GM19239 (cell line): Measurements from ENCODE around the gene NUBPL.

ENCODE experiments used
- DNase-seq: peaks from one replicate; pipeline ENCODE4 v3.0.0; 2011; ENCODE audit warnings: low spot score; ENCODE audit not compliant: insufficient read length
- FAIRE-seq: peaks from 2 replicates; lab custom pipeline; 2011; peaks lifted over from hg19 to GRCh38; lab: Jason Lieb, UNC

NUBPL gene

GRCh38 chr14:31895206-31895605 lies 334.0 kb downstream of the NUBPL start:
- DNase-seq (no peak), FAIRE-seq (no peak)

- no peak for DNase-seq
- no peak for FAIRE-seq
Measured at GRCh38 chr14:31895646-31896045, 334.4 kb downstream of the NUBPL start.

GRCh38 chr14:31897581-31898186 lies 336.5 kb downstream of the NUBPL start:
- no peak for DNase-seq
- FAIRE-seq, result no peak

GRCh38 chr14:31898838-31899528 lies 337.8 kb downstream of the NUBPL start:
- no peak for DNase-seq
- FAIRE-seq, result no peak

GRCh38 chr14:31902002-31902401 lies 340.8 kb downstream of the NUBPL start:
- FAIRE-seq (no peak), DNase-seq (no peak)

GRCh38 chr14:31902945-31903646 lies 341.9 kb downstream of the NUBPL start:
- DNase-seq (no peak), FAIRE-seq (no peak)

GRCh38 chr14:31909977-31910376 lies 348.8 kb downstream of the NUBPL start:
- DNase-seq (no peak), FAIRE-seq (no peak)
